Right ventricle myocardium superior (tissue), 1 donor: ENCODE results near the gene CCDC149. TPM values are rescaled to one million over a fixed set of nuclear protein-coding genes. Genes with fewer than 3 reads are reported as not detected.

Experiments used
- ATAC-seq: fragments of 200-7000 bp; cut with Tn5 transposase; one replicate; pipeline ENCODE4 v1.9.1; 2020; ENCODE audit warnings: mild to moderate bottlenecking; ENCODE audit not compliant: poor library complexity
- DNase-seq: peaks from one replicate; pipeline ENCODE4 v3.0.0-alpha.2; 2020
- intact Hi-C: fragments of 100-400 bp; cut with DNase I; formaldehyde crosslinking; loops from one replicate; pipeline ENCODE4 v1.11.2; 2022
- total RNA-seq: library from RNA; stranded (reverse); fragmentation: NEBNext Ultra II Directional; extraction: Animal tissue kit (Norgen Biotek cat#: 25700); gene quantifications from one replicate; pipeline ENCODE4 v1.2.1, GENCODE V29; 2021
- donor health status: DM: no; HTN: yes; CAD: no; lungs with severe emphysema.

CCDC149 gene
- total RNA-seq, 1 donor from 2014 or later = 10.8 TPM

- DNase-seq (no peak), ATAC-seq (no peak)
- intact Hi-C loops = no loop called here
These were observed 24.9 kb downstream of the CCDC149 start for GRCh38 chr4:24887881-24888430.

GRCh38 chr4:24886596-24886995, 26.2 kb downstream of the CCDC149 start:
- ATAC-seq = no peak
- intact Hi-C loops = no loop called here
- DNase-seq = no peak

GRCh38 chr4:24885342-24885741, 27.5 kb downstream of the CCDC149 start:
- DNase-seq (no peak), ATAC-seq (no peak)
- intact Hi-C loops = no loop called here

- ATAC-seq = no peak
- intact Hi-C loops = no loop called here
- DNase-seq = no peak
These were observed 27.9 kb downstream of the CCDC149 start for GRCh38 chr4:24884902-24885301.

GRCh38 chr4:24881508-24882196, 31.2 kb downstream of the CCDC149 start:
- DNase-seq (no peak), ATAC-seq (no peak)
- intact Hi-C loops = no loop called here

GRCh38 chr4:24880186-24880585, 32.7 kb downstream of the CCDC149 start:
- intact Hi-C loops = no loop called here
- DNase-seq = no peak
- no peak for ATAC-seq

DNA sequence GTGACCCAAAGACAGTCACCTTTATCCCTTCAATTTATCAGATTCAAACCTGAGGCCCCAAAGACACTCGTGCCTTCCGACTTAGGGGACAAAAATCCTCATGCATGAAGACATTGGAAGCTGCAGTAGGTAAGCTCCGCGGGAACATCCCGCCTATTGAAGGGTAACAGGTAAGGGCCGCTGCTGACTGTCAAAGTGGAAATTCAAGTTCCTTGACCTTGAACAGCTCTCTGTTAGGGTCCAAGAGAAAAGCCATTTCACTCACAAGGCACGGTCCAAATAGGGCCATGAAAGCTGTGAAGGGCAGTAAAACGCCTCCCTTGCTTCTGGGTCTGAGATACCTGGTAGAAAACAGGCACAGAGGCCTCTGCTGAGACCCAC, 34.2 kb downstream of the CCDC149 start:
- intact Hi-C loops = no loop called here
- DNase-seq = no peak
- ATAC-seq = no peak

- intact Hi-C loops = no loop called here
- no peak for DNase-seq
- ATAC-seq = peak; percentile 61
These were observed 34.8 kb downstream of the CCDC149 start for GRCh38 chr4:24877868-24878635.

GRCh38 chr4:24876431-24876830, 36.4 kb downstream of the CCDC149 start:
- DNase-seq (no peak), ATAC-seq (no peak)
- intact Hi-C loops = no loop called here

GRCh38 chr4:24872720-24873119, 40.1 kb downstream of the CCDC149 start:
- DNase-seq = no peak
- no peak for ATAC-seq
- intact Hi-C loops = no loop called here

GRCh38 chr4:24871210-24871609, 41.6 kb downstream of the CCDC149 start:
- no peak for ATAC-seq
- intact Hi-C loops = no loop called here
- DNase-seq = no peak

GRCh38 chr4:24867766-24868296, 45.0 kb downstream of the CCDC149 start:
- DNase-seq (no peak), ATAC-seq (no peak)
- intact Hi-C loops = no loop called here

DNA sequence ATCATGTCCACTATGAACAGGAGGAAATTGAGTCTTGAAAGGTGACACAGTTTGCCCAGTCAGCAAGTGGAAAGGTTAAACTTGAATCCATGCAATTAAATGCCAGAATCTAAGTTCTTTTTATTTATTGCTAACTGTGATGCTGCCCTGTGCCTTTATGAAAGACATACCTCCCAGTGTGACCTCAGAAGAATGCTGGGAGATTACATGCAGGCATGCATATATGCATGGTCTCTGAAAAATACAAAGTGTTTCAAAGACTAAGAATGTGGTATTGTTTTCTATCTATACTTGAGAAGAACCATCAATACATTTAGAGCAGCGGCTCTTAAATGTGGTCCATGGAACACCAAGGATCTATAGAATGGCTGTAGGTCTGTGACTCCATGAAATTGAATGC, 45.6 kb downstream of the CCDC149 start:
- DNase-seq = no peak
- no peak for ATAC-seq
- intact Hi-C loops = no loop called here

DNA sequence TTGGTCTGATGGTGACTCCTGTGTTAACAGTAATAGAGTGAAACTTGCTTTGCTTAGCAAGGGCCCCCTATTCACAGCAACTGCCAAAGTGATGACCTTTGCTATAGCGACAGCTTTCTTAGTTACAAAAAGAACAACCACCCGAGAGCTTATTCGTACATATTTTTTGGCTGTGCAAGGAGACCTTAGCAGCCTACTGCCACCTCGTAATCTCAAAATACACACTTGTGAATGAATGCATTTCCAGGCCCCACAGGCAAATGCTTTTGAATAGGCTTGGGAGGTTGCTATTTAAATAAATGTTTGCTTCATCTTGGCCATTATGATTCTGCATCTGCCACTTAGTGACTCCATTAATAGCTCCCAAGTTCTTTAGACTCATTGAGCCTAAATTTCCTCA, 47.4 kb downstream of the CCDC149 start:
- DNase-seq = no peak
- no peak for ATAC-seq
- intact Hi-C loops = no loop called here

- intact Hi-C loops = no loop called here
- no peak for DNase-seq
- ATAC-seq = no peak
These were observed 49.0 kb downstream of the CCDC149 start for GRCh38 chr4:24863799-24864198.

DNA sequence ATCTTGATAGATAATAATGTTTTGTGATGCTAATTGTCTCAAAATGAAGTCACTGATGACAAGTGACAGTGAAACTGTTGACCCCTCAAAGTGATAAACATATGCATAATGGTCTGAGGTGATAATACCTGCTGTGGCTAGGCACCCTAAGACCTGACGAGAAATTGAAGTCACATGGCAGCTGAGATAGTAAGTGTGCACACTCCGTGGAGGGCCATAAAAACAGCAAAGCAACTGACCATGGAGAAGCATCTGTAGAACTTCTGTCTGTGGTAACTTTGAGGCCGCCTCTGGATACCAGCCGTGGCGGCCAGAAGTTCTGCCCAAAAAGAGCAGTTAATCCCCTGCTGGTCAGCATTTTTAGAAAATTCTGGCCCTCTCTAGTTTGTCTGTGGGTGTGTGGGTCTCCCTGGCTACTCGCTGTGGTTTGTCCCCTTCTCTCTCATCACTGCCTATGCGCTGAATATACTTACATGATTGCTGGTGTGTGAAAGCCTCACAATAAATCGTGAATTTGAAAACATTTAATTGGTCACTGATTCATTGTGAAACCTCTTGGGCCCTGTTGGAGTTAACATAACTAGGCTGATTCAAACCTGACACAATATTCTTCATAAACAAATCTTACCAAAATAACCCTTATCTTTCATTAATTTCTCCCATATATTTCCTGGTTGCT, 50.6 kb downstream of the CCDC149 start:
- DNase-seq = no peak
- no peak for ATAC-seq
- intact Hi-C loops = no loop called here

DNA sequence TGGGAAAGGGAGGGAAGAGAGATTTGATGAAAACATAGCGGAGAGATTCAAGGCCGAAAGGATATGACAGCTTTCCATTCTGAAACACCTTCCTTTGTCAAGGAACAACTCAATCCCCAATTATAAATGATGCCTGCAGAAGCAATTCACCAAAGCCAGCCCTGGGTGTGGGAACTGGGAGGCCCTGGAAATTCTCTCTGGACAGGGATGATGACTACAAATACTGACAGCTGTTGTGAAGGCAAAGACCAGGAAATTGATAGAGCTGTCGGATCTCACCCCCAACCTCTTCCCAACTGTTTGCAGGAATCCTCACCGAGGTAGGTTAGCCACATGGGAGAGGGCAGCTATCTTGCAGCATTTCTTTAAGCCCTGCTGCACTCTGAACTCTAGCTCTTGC, 54.3 kb downstream of the CCDC149 start:
- intact Hi-C loops = no loop called here
- ATAC-seq (no peak), DNase-seq (no peak)

DNA sequence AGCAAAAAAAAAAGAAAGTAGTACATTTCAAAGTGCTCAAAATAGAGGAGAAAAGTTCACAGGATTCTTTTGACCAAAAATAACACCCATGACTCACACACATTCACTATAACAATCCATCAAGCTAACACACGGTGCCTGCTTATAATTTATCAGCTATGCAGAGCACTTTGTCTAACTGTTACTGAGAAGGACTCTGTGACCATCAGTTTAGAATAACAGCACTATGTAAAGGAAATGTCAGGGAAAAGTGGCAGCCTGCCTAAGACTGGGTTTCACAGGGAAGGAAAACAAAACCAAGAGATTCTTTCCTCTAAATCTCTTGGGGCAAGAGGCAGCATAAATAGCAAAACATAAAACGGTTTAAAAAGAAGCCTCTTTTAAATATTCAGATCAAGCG, 54.8 kb downstream of the CCDC149 start:
- intact Hi-C loops = no loop called here

DNA sequence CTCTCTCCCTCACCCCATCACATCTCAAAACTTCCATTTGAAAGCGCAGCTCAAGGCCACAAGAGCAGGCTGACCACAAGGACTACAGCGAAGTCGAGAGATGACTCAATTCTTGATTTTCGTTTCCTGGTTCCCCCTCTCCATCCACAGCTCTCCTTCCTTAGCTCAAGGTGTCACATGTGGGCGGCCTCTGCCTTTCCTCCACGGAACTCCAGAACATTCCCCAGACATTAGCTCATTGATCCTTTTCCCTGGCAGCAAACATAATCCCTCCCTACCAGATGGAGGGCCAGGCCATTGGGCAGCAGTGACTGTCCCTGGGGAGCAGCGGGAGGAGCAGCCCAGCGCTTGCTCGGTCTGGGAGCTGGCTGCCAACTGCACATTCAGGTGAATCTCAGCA, 56.3 kb downstream of the CCDC149 start:
- ATAC-seq (no peak), DNase-seq (no peak)
- intact Hi-C loops = no loop called here

More for the DNA sequence above, 54.8 kb downstream of the CCDC149 start:
- ATAC-seq (peak; percentile 73), DNase-seq (no peak)
